ENCODE results near the gene TMEM232.

- TF ChIP-seq CTCF (IDR thresholded peaks at IDR 0.05; ENCODE audit: low read length) (no peak), EZH2 (IDR thresholded peaks at IDR 0.05; ENCODE audit: borderline replicate concordance, low read length) (no peak)
Measured at GRCh38 chr5:110663525-110663924, 62.9 kb downstream of the TMEM232 start.

Measured in OCI-LY1 (cell line).